Putamen (tissue), 1 donor: ENCODE measurements around the gene ANKRD7.

ENCODE experiments used
- DNase-seq: peaks from one replicate; pipeline ENCODE4 v3.0.0-alpha.2; 2016; ENCODE audit warnings: low spot score

Gene ANKRD7, protein sequence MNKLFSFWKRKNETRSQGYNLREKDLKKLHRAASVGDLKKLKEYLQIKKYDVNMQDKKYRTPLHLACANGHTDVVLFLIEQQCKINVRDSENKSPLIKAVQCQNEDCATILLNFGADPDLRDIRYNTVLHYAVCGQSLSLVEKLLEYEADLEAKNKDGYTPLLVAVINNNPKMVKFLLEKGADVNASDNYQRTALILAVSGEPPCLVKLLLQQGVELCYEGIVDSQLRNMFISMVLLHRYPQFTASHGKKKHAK

GRCh38 chr7:118224521-118224920 lies at the start of gene ANKRD7:
TSS of gene ANKRD7 (plus strand) at chr7:118224704. CDS start at chr7:118224831, 127 bp downstream.
- no peak for DNase-seq

GRCh38 chr7:118175740-118176139 lies 48.8 kb upstream of the ANKRD7 start:
- peak; percentile 9 for DNase-seq

DNA sequence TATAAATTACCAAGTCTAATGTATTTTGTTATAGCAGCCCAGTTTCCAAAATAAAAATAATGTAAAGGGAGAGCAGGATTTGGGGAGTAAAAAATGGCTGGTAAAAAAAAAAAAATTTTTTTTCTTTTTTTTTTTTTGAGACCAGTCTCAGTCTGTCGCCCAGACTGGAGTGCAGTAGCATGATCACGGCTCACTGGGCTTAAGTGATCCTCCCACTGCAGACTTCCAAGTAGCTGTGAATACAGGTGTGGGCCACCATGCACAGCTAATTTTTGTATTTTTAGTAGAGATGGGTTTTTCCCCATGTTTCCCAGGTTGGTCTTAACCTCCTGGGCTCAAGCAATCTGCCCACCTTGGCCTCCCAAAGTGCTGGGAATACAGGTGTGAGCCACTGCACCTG lies 45.3 kb upstream of the ANKRD7 start:
- DNase-seq = no peak

DNA sequence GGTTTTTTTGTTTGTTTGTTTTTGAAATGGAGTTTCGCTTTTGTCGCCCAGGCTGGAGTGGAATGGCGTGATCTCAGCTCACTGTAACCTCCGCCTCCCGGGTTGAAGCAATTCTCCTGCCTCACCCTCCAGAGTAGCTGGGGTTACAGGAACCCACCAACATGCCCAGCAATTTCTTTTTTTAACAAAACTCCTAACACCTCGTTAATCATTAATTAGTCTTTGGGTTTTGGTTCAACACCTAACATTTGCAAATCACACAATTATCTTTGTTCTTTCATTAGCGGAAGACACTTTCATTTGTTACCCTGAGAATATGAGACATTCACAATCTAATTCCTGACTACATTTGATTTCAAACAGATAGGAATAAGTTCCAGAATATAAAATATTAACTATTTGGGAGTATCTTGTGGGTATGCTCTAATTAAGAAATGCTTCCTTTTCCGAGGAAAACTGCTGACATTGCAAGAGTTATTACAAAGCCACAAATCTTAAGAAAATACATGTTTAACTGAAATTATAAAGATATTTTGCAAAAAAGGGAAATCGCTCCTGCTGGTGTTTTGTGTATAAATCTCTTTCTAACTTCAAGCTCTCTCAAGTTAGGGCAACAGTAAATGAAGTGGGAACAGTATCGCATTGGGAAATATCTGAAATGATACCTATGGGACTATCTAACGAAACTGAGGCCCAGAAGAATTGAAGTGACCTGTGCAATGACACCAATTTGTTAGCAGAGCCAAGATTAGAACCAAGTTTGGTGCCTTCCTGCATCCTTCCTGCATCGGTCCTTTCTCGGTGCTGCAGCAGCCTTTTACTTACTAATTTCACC lies 41.7 kb upstream of the ANKRD7 start:
- no peak for DNase-seq

- DNase-seq = no peak
Measured at GRCh38 chr7:118183428-118183785, 41.1 kb upstream of the ANKRD7 start.

- peak; percentile 96 for DNase-seq
Measured at GRCh38 chr7:118183786-118184564, 40.5 kb upstream of the ANKRD7 start, which contains the start of gene LSM8. TSS of gene LSM8 (plus strand) at chr7:118184164. CDS start at chr7:118184224, 60 bp downstream.

DNA sequence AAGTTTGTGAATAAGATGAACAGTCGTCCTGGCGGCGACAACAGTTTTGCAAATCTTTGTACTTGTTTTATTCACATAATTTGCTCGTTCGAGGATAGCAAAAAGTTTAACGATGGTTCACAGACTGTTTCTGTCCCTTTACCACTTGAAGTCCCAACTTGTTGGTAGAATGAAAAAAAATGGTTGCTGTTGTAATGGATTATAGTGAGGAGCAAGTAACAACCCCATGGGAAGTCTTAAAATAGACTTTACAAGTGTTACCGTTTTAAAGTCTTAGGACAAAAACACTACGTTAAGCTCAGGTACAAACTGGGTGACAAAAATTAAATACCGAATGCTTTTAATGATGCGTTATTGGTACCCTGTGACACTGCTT lies 40.0 kb upstream of the ANKRD7 start:
- no peak for DNase-seq

- DNase-seq = no peak
Measured at GRCh38 chr7:118185163-118185860, 39.2 kb upstream of the ANKRD7 start.

DNA sequence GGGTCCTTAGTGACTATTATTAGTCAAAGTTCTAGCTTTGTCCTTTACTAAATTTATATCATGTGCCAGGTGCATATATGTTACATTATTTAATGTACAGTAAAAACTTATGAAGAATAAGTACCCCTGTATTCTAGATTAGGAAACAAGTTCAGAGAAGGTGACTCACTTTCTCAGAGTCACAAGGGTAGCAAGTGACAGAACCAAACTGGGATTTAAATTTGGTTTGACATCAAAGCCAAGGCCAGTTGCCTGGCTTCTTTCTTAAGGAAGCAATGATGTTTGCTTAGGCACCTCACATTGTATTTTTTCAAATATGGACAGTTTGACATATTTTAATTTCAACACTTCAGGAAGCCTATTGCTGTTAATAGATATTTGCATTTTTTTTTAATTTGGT lies 38.0 kb upstream of the ANKRD7 start:
- DNase-seq = no peak

GRCh38 chr7:118194571-118194970 lies 29.9 kb upstream of the ANKRD7 start:
- DNase-seq = no peak

DNA sequence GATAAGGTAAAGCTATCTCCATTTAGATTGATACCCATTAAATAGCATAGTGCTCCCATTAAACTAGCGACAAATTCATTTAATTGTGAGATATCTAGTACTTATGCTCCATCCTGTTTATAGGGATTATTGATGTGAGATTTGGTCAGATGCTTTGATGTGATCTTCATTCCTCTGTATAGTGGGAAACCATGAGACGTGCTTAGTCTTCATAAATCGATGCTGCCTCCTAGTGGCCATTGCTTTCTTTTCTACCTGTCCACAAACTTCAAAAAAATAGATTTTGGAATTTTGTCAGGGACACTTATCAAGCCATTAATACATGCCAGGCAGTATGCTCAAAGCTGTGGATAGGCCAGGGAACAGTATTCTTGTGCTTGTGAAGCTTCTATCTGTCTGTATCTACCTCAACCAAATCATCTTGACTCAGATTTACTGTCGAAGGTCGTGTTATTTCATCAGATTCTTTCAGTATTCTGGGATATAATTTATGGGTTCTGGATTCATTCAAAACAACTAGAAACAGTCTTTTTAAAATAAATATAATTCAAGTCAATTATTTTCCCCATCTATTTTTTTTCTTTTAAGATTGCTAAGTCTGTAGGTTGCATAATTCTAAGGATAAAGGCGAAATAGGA lies 28.5 kb upstream of the ANKRD7 start:
- peak; percentile 38 for DNase-seq

DNA sequence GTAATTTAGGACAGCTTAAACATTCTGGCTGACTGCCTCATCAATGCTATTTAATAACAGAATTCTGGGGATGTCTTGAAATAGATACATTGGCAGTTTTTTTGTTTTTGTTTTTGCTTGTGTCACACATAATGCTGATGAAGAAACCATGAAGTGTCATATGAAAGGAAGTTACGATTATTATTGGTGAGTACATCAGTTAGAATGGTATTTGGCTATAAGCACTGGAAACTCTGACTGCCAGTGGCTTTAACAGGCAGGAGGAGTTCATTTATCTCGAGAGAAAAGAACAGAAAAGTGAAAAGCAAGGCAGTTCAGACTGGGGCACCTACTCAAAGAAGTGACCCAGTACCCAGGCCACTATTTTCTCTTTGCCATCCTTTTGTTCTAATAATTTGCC lies 22.4 kb upstream of the ANKRD7 start:
- no peak for DNase-seq

DNA sequence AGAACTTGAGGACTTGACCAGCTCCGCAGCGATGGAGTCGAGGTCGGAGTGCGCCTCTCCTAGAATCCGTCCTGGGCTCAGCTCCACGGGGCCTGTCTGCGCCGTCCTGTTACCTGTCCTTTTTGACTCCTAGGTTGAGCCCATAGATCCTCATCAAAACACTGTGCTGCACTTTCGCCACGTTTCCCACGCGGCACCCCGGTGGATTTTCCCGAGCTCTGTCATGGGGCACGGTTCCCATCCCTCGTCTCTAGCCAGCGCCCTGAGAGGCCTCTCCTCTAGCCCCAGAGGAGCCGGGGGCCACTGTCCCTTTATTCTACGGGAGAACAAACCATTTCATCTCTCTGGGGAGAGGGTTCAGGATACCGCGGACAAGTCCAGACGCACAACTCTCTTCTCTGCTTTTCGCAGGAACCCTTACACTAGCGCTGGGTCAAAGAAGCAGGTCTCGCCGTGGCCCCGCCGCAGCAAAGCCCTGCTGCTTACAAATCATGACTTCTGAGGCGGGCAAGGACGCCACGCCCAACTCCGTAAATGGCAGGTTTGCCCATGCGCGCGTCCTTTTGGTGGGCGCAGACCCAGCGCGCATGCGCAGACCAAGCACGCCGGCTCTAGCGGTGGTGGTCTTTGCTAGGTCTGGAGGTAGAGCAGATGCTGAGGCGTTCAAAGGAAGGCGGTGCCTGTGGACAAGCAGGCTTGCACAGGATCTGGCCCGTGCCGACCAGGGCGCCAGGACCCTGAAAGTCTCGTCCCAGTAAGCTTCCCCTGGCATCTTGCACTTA lies 10.3 kb upstream of the ANKRD7 start:
- DNase-seq = peak; percentile 86

GRCh38 chr7:118214833-118215182 lies 9.7 kb upstream of the ANKRD7 start:
- DNase-seq = no peak

GRCh38 chr7:118217210-118217619 lies 7.3 kb upstream of the ANKRD7 start:
- no peak for DNase-seq

DNA sequence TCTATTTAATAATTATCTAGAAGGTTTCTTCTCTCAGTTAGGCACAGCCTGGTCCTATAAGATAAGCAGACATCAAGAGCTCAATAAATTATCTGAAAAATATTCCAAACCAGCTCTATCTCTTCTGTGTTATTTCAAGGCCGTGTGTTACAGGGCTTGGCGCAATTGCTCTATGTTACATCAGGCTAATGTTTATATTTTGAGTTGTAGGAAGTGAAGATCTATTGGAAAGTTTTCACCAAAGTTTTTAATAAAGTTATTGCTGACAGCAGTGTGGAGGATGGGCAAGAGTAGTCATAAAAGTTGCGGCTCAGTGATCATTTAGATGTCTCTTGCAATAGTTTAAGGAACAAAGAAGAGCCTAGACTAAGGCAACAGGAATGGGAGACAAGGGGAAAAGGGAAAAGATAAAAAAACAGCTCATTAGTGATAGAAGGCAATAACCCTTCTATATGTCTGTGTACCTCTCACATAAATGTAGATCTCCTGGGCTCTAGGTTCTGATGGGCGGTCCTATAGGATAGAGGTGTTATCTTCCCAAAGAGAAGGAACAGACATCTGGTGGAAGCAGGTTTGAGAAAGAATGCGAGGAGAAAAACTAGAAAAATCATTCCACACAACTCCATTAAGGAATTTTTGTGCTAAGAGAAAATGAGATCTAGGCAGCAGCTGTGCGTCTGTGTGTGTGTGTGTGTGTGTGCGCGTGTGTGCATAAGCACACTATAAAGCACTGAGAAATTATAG lies 5.9 kb upstream of the ANKRD7 start:
- no peak for DNase-seq

DNA sequence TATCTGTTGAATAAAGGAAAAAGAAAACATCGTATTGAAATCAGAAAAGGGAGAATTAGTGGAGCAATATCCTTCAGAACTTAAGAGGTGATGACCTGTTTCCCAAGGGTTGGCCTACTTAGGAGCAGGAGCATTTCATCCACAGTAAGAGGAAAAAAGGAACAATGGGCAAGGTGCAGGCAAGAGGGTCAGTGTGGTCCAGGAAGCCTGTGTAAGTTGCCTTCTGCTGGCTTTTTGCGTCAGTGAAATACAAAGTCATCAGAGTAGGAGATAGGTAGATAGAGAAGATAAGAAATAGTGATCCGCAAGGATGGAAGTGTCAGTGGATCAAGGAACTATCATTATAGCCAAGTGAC lies 5.4 kb upstream of the ANKRD7 start:
- DNase-seq = no peak

DNA sequence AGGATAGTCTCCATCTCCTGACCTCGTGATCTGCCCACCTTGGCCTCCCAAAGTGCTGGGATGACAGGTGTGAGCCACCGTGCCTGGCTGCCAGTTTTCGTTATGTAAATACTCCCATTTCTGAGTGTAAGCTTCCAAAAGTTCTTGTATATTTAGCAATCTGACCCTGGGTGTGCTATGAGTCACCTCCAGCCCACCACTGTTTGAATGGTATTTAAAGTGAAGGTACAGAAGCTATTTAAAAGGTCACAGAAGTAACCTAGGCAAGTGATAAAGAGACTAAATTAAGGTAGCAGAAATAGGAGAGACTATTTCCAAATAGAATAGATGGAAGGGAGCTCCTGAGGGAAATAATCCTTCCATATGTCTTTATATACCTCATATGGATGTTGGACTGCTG lies 3.9 kb upstream of the ANKRD7 start:
- DNase-seq = no peak

GRCh38 chr7:118222591-118222990 lies 1.9 kb upstream of the ANKRD7 start:
- DNase-seq = no peak

DNA sequence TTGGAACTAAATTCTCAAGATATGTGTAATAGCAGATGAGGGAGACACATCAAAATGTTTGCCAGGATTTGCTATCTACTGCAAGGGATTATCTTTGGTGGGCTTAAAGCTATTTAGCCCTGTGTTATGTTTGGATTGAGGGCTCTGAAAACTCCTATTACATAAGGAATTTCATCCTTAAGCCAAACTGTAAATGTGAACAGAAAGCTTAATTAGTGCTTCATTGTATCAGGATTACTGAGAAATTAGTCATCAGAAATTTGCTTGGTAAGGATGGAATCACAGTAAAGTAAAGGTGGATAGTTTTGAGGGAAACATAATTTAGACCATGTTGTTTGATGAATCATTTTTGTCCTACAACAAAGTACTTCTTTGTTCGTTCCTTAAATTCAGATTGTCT lies 8.3 kb downstream of the ANKRD7 start:
- DNase-seq = no peak
